Glutamatergic neuron (in vitro differentiated cells): Measurements from ENCODE around the gene YTHDC2. TPM values are rescaled to one million over a fixed set of nuclear protein-coding genes. Genes with fewer than 3 reads are reported as not detected.

Experiments used
- DNase-seq: peaks from one replicate; pipeline ENCODE4 v3.0.0; 2022
- H3K27ac Mint-ChIP-seq: one replicate; pipeline ENCODE4 v1.8.0; 2020; ENCODE audit warnings: mild to moderate bottlenecking, mixed read lengths, inconsistent platforms; ENCODE audit not compliant: unreplicated experiment
- H3K27me3 Mint-ChIP-seq: one replicate; pipeline ENCODE4 v1.8.0; 2020; ENCODE audit warnings: mild to moderate bottlenecking, moderate library complexity, mixed read lengths, inconsistent platforms; ENCODE audit not compliant: unreplicated experiment
- H3K36me3 Mint-ChIP-seq: one replicate; pipeline ENCODE4 v1.8.0; 2020; ENCODE audit warnings: mild to moderate bottlenecking, mixed read lengths, inconsistent platforms; ENCODE audit not compliant: unreplicated experiment
- H3K4me1 Mint-ChIP-seq: one replicate; pipeline ENCODE4 v1.8.0; 2020; ENCODE audit warnings: mild to moderate bottlenecking, low read depth, mixed read lengths, inconsistent platforms; ENCODE audit not compliant: unreplicated experiment
- H3K4me3 Mint-ChIP-seq: one replicate; pipeline ENCODE4 v1.8.0; 2020; ENCODE audit warnings: mild to moderate bottlenecking, mixed read lengths, inconsistent platforms; ENCODE audit not compliant: unreplicated experiment
- H3K9me3 Mint-ChIP-seq: one replicate; pipeline ENCODE4 v1.8.0; 2020; ENCODE audit warnings: mild to moderate bottlenecking, moderate library complexity, mixed read lengths, inconsistent platforms; ENCODE audit not compliant: unreplicated experiment
- total RNA-seq: library from RNA; stranded (reverse); fragmentation: NEBNext Ultra II Directional; extraction: Animal tissue kit (Norgen Biotek cat#: 25700); gene quantifications from one replicate; pipeline ENCODE4 v1.2.1, GENCODE V29; 2021; ENCODE audit not compliant: unreplicated experiment
- TF ChIP-seq, protein P1 (sequence below): fragments of 200-600 bp; sonication (generic); IDR thresholded peaks from one replicate; pipeline ENCODE4 v1.5.0; 2021; ENCODE audit not compliant: partially characterized antibody, unreplicated experiment

YTHDC2 gene
- total RNA-seq, 1 donor from 2014 or later, result 39.9 TPM

DNA sequence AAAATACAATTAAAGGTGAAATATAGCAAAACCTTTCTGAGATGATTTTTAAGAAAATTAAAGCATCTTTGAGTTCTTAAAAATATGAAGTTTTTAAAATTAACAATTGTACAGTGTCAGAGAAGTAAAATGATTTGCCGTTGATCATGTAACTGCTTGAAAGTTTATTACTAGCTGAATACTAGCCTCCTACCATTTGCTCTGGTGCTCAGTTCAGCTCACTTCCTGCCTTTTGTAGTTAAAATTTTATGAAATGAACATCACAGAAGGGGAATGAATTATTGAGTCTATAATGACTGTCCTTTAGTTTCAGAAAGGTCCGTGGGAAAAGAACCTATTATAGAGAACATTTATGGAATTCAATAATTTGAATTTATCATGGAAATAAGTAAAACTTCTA is 9.7 kb downstream of the YTHDC2 start:
- H3K4me1 Mint-ChIP-seq, result no peaks in the 10 kb centered on the region
- H3K4me3 Mint-ChIP-seq, result no peak overlapping the region
- H3K36me3 Mint-ChIP-seq, result no peaks in the 10 kb centered on the region
- DNase-seq, result no peak
- no peak overlapping the region for H3K27ac Mint-ChIP-seq
- no peaks in the 10 kb centered on the region for H3K27me3 Mint-ChIP-seq
- H3K9me3 Mint-ChIP-seq, result no peaks in the 10 kb centered on the region
- TF ChIP-seq, protein P1, sequence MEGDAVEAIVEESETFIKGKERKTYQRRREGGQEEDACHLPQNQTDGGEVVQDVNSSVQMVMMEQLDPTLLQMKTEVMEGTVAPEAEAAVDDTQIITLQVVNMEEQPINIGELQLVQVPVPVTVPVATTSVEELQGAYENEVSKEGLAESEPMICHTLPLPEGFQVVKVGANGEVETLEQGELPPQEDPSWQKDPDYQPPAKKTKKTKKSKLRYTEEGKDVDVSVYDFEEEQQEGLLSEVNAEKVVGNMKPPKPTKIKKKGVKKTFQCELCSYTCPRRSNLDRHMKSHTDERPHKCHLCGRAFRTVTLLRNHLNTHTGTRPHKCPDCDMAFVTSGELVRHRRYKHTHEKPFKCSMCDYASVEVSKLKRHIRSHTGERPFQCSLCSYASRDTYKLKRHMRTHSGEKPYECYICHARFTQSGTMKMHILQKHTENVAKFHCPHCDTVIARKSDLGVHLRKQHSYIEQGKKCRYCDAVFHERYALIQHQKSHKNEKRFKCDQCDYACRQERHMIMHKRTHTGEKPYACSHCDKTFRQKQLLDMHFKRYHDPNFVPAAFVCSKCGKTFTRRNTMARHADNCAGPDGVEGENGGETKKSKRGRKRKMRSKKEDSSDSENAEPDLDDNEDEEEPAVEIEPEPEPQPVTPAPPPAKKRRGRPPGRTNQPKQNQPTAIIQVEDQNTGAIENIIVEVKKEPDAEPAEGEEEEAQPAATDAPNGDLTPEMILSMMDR, result no peak

DNA sequence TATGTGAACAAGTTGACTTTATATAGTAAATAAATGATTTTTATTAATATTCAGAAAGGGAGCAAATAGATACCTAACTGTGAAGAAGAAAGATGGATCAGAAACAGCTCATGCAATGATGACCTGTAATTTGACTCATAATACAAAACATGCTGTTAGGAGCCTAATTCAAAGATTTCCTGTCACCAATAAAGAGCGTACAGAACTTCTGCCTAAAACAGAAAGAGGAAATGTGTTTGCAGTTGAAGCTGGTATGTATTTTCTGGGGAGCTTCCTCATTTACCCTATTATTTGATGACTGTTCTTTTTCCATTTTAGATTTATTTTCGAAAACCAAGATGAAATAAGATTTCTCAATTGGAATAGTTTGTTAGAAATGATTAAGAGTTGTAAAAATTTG is 11.4 kb downstream of the YTHDC2 start:
- no peak for DNase-seq
- Mint-ChIP-seq H3K4me1 (no peaks in the 10 kb centered on the region), H3K36me3 (no peaks in the 10 kb centered on the region), H3K27ac (no peak overlapping the region), H3K27me3 (no peaks in the 10 kb centered on the region), H3K4me3 (no peak overlapping the region), H3K9me3 (no peaks in the 10 kb centered on the region)
- TF ChIP-seq, protein P1, result no peak

DNA sequence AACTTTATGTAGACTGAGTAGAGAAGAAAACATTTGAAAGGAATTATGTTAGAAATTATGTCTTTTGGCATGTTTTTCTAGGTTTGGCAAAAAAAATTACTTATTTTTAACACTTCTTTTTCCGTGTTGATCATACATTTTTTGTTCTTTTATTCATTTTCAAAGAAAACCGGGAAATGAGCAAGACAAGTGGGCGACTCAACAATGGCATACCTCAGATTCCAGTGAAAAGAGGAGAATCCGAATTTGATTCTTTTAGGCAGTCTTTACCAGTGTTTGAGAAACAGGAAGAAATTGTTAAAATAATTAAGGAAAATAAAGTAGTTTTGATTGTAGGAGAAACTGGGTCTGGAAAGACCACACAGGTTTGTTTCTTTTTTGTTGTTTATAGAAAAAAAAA is 12.9 kb downstream of the YTHDC2 start:
- no peak overlapping the region for H3K27ac Mint-ChIP-seq
- TF ChIP-seq, protein P1, result no peak
- no peaks in the 10 kb centered on the region for H3K27me3 Mint-ChIP-seq
- DNase-seq, result no peak
- peaks cover 3% of the 10 kb centered on the region for H3K9me3 Mint-ChIP-seq
- H3K36me3 Mint-ChIP-seq, result peaks cover 12% of the 10 kb centered on the region
- H3K4me1 Mint-ChIP-seq, result no peaks in the 10 kb centered on the region
- no peak overlapping the region for H3K4me3 Mint-ChIP-seq

DNA sequence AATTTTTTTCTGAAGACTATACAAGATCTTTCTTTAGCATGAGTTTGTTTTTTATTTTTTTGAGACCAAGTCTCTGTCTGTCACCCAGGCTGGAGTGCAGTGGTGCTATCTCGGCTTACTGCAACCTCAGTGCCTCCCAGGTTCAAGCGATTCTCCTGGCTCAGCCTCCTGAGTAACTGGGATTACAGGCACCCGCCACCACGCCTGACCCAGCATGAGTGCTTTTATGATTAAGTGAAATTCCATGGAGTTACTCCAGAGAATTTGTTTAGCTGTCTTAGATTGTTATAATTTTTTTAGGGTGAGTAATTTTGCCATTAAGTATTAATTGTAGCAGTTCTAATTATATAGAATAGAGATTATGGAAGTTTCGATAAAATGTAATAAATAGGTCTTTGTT is 14.3 kb downstream of the YTHDC2 start:
- Mint-ChIP-seq H3K4me1 (no peaks in the 10 kb centered on the region), H3K4me3 (no peak overlapping the region), H3K27ac (no peak overlapping the region), H3K27me3 (no peaks in the 10 kb centered on the region), H3K36me3 (peaks cover 22% of the 10 kb centered on the region), H3K9me3 (peaks cover 3% of the 10 kb centered on the region)
- DNase-seq, result no peak
- TF ChIP-seq, protein P1, result no peak

DNA sequence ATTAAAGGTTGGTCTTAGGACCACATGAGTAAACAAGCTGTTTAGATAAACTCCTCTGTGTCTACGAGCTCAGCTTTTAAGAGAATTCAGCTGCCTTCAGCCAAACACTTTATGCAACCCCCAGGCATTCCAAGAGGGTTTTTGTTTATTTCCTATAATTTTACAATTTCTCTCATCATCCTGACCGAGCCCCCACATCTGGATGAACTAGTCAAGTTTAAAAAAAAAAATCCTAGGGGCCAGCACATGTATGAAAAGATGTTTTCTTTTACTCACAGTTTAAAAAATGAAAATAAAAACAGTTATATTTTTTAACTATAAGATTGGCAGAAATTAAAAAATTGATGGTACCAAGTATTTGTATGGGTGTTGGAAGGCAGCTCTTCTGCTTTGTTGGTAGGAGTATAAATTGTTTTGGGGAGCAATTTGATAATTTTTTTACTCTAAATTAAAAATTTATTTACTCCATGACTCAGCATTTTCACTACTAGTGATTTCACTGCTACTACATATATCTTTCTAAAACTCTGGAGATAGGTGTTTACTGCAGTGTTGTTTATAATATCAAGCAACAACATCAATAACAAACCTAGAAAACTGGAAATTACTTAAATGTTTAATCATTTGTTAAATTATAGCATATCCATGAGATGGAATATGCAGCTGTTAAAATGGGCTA is 18.1 kb downstream of the YTHDC2 start:
- no peaks in the 10 kb centered on the region for H3K27me3 Mint-ChIP-seq
- H3K4me1 Mint-ChIP-seq, result no peaks in the 10 kb centered on the region
- TF ChIP-seq, protein P1, result no peak
- H3K36me3 Mint-ChIP-seq, result peaks cover 26% of the 10 kb centered on the region
- DNase-seq, result no peak
- H3K27ac Mint-ChIP-seq, result no peak overlapping the region
- peaks cover 3% of the 10 kb centered on the region for H3K9me3 Mint-ChIP-seq
- no peak overlapping the region for H3K4me3 Mint-ChIP-seq
